ENCODE results near the gene CCL20.

Gene CCL20

GRCh38 chr2:227804975-227805374, 8.7 kb upstream of the CCL20 start:
- no peak for DNase-seq

GRCh38 chr2:227805578-227805977, 8.1 kb upstream of the CCL20 start:
- DNase-seq: no peak

GRCh38 chr2:227808936-227809335, 4.7 kb upstream of the CCL20 start:
- no peak for DNase-seq

- no peak for DNase-seq
Observed at GRCh38 chr2:227812001-227812400, 1.6 kb upstream of the CCL20 start.

- DNase-seq: no peak
Observed at GRCh38 chr2:227813229-227813561, 447 bp upstream of the CCL20 start.

- DNase-seq: no peak
Observed at GRCh38 chr2:227815066-227815465, 1.4 kb downstream of the CCL20 start.

GRCh38 chr2:227816507-227817294, 3.1 kb downstream of the CCL20 start:
- no peak for DNase-seq

GRCh38 chr2:227817336-227817735, 3.7 kb downstream of the CCL20 start:
- no peak for DNase-seq

GRCh38 chr2:227817850-227818674, 4.4 kb downstream of the CCL20 start:
- DNase-seq: peak; percentile 21

- DNase-seq: peak; percentile 16
Observed at GRCh38 chr2:227818675-227819397, 5.2 kb downstream of the CCL20 start.

- no peak for DNase-seq
Observed at GRCh38 chr2:227819398-227819697, 5.7 kb downstream of the CCL20 start.

GRCh38 chr2:227821043-227821942, 7.7 kb downstream of the CCL20 start:
- DNase-seq: no peak

GRCh38 chr2:227822416-227823003, 8.9 kb downstream of the CCL20 start:
- DNase-seq: no peak

GRCh38 chr2:227823922-227824321, 10.3 kb downstream of the CCL20 start:
- no peak for DNase-seq

GRCh38 chr2:227824711-227825110, 11.1 kb downstream of the CCL20 start:
- no peak for DNase-seq

GRCh38 chr2:227826019-227826521, 12.4 kb downstream of the CCL20 start:
- no peak for DNase-seq

- DNase-seq: no peak
Observed at GRCh38 chr2:227826563-227826962, 12.9 kb downstream of the CCL20 start.

GRCh38 chr2:227827143-227827542, 13.5 kb downstream of the CCL20 start:
- no peak for DNase-seq

- DNase-seq: no peak
Observed at GRCh38 chr2:227828477-227828912, 14.9 kb downstream of the CCL20 start.

- no peak for DNase-seq
Observed at GRCh38 chr2:227829337-227829736, 15.7 kb downstream of the CCL20 start.

GRCh38 chr2:227834423-227834822, 20.8 kb downstream of the CCL20 start:
- no peak for DNase-seq
